ENCODE results near the gene RBM25. TPM values are rescaled to one million over a fixed set of nuclear protein-coding genes. Genes with fewer than 3 reads are reported as not detected.
"Not testable (repeated sequence)": the region's sequence is repeated elsewhere in the genome, so short reads cannot be mapped to it uniquely, and the experiment has no call there.

RBM25 gene
- total RNA-seq, 2 experiments from 2014 or later = 157 to 161 TPM

DNA sequence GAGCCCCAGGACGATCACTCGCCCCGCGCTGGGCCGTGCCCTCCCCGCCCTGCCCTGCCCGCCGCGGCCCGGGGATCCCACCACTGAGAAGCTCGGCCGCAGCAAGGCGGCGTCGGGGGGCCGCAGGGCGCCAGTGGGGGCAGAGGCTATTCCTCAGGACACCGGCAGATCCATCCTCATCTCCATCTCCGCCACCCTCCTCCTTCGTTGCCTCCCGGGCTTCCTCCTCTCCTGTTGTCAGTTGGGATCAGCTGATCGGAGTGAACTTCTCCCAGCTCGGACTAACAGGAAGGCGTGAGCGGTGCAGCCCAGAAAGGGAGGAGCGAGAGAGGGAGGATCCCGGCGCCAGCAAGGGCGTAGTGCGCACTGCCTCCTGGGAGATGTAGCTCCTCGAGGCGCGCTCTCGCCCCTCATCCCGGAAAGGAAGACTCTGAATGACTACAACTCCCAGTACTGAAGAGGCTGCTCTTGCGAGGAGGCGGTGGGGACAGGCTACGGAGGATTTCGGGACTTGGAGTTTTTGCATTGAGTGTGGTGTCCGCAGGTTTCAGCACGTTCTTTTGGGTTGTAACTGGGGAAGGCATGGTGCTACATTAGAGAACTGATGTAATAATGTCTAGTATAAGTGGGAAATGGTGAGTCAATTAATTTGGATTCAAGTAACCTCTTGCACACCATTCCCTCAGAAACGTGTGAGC, 31.3 kb upstream of the RBM25 start, which contains the start of gene ZFYVE1:
TSS of gene ZFYVE1 (minus strand) at position 262 of the 698 bp plus-strand sequence. CDS start 2,598 bp downstream, outside the sequence.
- peak within 1 kb of the TSS; percentile 97 for H3K4me3 Mint-ChIP-seq
- peak within 1 kb of the TSS; percentile 79 for H3K27ac Mint-ChIP-seq
- ChIA-PET CTCF (interaction anchor here (1.9 kb wide), 1 partner anchor 32 kb away, joined by 7 read pairs; the partner anchor contains the start of gene RBM25), POLR2A (interaction anchor here (0.6 to 6.5 kb wide), 5 partner anchors 12 to 542 kb away, joined by 3 to 111 read pairs (median 5); partner anchors contain the start of genes ACOT2, PSEN1, RBM25 and RIOX1)
- Histone ChIP-seq H3K27me3 (ENCODE audit: control insufficient read depth in 1 of 2, insufficient read depth in 2 of 2, low read length in 2 of 2) (no peaks in the 10 kb centered on the region), H3K4me1 (ENCODE audit: insufficient read depth, low read length) (peaks cover 18% of the 10 kb centered on the region), H3K36me3 (ENCODE audit: insufficient read depth, low read length) (peaks cover 16% of the 10 kb centered on the region), H3K9me3 (ENCODE audit: control insufficient read depth in 1 of 2, insufficient read depth in 1 of 2, low read length in 2 of 2) (no peaks in the 10 kb centered on the region), H3K4me3 (ENCODE audit: low read length) (peak within 1 kb of the TSS; percentile 64), H3K27ac (ENCODE audit: low read depth in 1 of 2, low read length in 2 of 2) (no peak within 1 kb of the TSS)
- peaks cover 42% of the 10 kb centered on the region for H3K36me3 Mint-ChIP-seq (ENCODE audit: low read depth)
- H3K4me1 Mint-ChIP-seq (ENCODE audit: low read depth) = peaks cover 47% of the 10 kb centered on the region
- intact Hi-C loops (cut with DNase I, micrococcal nuclease) = loop anchor here (1.0 to 10.0 kb wide), 5 partner anchors 31 to 1712 kb away; partner anchors contain the start of genes RBM25 (in 2 of the 2), DCAF4 (in 1 of the 2), DNAL1 (in 1 of the 2) and PSEN1 (in 1 of the 2)
- DNase-seq (peak; percentile 76 to 96 (median 86)), ATAC-seq (ENCODE audit: poor library complexity) (peak; percentile 99)
- H3K27me3 Mint-ChIP-seq = no peaks in the 10 kb centered on the region
- TF ChIP-seq, protein P1, sequence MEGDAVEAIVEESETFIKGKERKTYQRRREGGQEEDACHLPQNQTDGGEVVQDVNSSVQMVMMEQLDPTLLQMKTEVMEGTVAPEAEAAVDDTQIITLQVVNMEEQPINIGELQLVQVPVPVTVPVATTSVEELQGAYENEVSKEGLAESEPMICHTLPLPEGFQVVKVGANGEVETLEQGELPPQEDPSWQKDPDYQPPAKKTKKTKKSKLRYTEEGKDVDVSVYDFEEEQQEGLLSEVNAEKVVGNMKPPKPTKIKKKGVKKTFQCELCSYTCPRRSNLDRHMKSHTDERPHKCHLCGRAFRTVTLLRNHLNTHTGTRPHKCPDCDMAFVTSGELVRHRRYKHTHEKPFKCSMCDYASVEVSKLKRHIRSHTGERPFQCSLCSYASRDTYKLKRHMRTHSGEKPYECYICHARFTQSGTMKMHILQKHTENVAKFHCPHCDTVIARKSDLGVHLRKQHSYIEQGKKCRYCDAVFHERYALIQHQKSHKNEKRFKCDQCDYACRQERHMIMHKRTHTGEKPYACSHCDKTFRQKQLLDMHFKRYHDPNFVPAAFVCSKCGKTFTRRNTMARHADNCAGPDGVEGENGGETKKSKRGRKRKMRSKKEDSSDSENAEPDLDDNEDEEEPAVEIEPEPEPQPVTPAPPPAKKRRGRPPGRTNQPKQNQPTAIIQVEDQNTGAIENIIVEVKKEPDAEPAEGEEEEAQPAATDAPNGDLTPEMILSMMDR (IDR thresholded peaks at IDR 0.05) = no peak
- H3K9me3 Mint-ChIP-seq = no peaks in the 10 kb centered on the region

DNA sequence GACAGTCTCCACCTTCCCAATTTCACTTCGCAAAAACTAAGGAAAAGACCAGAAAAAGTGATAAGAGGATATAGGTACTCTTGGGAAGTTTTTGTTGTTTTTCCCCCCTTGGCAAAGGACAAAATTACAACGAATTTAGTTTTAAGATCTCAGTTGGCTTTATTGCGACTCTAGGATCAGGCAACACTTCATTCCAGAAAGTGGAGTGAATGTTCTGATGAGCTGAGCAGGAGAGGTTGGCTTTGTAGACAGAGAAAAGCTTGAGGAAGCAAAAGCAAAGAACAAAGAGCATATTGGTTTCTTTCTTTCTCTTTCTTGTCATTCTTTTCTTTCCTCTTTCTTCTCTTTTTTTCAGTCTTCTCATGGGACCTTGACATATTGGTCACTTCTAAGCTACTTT, 30.8 kb upstream of the RBM25 start:
- Histone ChIP-seq H3K9me3 (ENCODE audit: control insufficient read depth in 1 of 2, insufficient read depth in 1 of 2, low read length in 2 of 2) (no peaks in the 10 kb centered on the region), H3K4me1 (ENCODE audit: insufficient read depth, low read length) (peaks cover 18% of the 10 kb centered on the region), H3K36me3 (ENCODE audit: insufficient read depth, low read length) (peaks cover 11% of the 10 kb centered on the region), H3K27ac (ENCODE audit: low read depth in 1 of 2, low read length in 2 of 2) (no peak overlapping the region), H3K27me3 (ENCODE audit: control insufficient read depth in 1 of 2, insufficient read depth in 2 of 2, low read length in 2 of 2) (no peaks in the 10 kb centered on the region), H3K4me3 (ENCODE audit: low read length) (peak overlapping the region; percentile 64)
- H3K4me3 Mint-ChIP-seq = peak overlapping the region; percentile 97
- no peaks in the 10 kb centered on the region for H3K27me3 Mint-ChIP-seq
- no peak for ATAC-seq (ENCODE audit: poor library complexity)
- no peaks in the 10 kb centered on the region for H3K9me3 Mint-ChIP-seq
- peaks cover 42% of the 10 kb centered on the region for H3K4me1 Mint-ChIP-seq (ENCODE audit: low read depth)
- DNase-seq = no peak
- peaks cover 36% of the 10 kb centered on the region for H3K36me3 Mint-ChIP-seq (ENCODE audit: low read depth)
- peak overlapping the region; percentile 79 for H3K27ac Mint-ChIP-seq
- intact Hi-C loops (cut with DNase I, micrococcal nuclease) = loop anchor here (1.0 to 10.0 kb wide), 5 partner anchors 31 to 1713 kb away; partner anchors contain the start of genes RBM25 (in 2 of the 2), DCAF4 (in 1 of the 2), DNAL1 (in 1 of the 2) and PSEN1 (in 1 of the 2)
- TF ChIP-seq, protein P1 (IDR thresholded peaks at IDR 0.05) = no peak
- ChIA-PET CTCF (interaction anchor here (1.9 kb wide), 1 partner anchor 31 kb away, joined by 7 read pairs; the partner anchor contains the start of gene RBM25), POLR2A (interaction anchor here (0.7 to 6.5 kb wide), 5 partner anchors 13 to 463 kb away, joined by 3 to 111 read pairs (median 5); partner anchors contain the start of genes PSEN1, RBM25 and RIOX1)

DNA sequence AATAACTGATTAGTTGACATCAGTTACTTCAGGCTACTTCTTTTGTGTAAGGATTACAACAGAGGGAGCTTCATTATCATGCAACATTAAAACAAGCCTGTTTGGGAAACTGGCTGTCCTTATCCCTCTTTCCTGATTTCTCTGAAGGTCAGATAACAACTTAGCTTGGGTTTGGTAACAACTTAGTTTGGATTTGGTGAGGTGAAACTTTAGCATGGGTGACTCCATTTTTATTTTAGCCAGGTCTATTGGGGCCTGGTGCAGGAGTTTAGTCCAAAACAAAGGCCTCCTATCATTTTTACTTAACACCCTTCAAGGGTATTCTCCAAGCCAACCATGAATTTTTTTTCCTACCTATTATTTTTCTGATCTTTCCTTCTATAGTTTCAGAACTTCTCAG, 30.4 kb upstream of the RBM25 start:
- H3K4me3 ChIP-seq (ENCODE audit: low read length) = no peak overlapping the region
- H3K36me3 ChIP-seq (ENCODE audit: insufficient read depth, low read length) = peaks cover 9% of the 10 kb centered on the region
- ATAC-seq (ENCODE audit: poor library complexity) = no peak
- no peak for DNase-seq
- H3K36me3 Mint-ChIP-seq (ENCODE audit: low read depth) = peaks cover 32% of the 10 kb centered on the region
- H3K4me3 Mint-ChIP-seq = peak overlapping the region; percentile 97
- TF ChIP-seq, protein P1 (IDR thresholded peaks at IDR 0.05) = no peak
- H3K4me1 Mint-ChIP-seq (ENCODE audit: low read depth) = peaks cover 38% of the 10 kb centered on the region
- no peaks in the 10 kb centered on the region for H3K27me3 Mint-ChIP-seq
- intact Hi-C loops (cut with DNase I, micrococcal nuclease) = loop anchor here (1.0 to 10.0 kb wide), 5 partner anchors 30 to 1713 kb away; partner anchors contain the start of genes RBM25 (in 2 of the 2), DCAF4 (in 1 of the 2), DNAL1 (in 1 of the 2) and PSEN1 (in 1 of the 2)
- CTCF ChIA-PET = interaction anchor here (1.9 kb wide), 1 partner anchor 31 kb away, joined by 7 read pairs; the partner anchor contains the start of gene RBM25
- H3K27me3 ChIP-seq (ENCODE audit: control insufficient read depth in 1 of 2, insufficient read depth in 2 of 2, low read length in 2 of 2) = no peaks in the 10 kb centered on the region
- H3K27ac ChIP-seq (ENCODE audit: low read depth in 1 of 2, low read length in 2 of 2) = no peak overlapping the region
- POLR2A ChIA-PET = interaction anchor here (0.7 to 6.5 kb wide), 3 partner anchors 31 to 584 kb away, joined by 3 to 111 read pairs (median 3); partner anchors contain the start of genes ACOT6 and RBM25
- no peaks in the 10 kb centered on the region for H3K9me3 Mint-ChIP-seq
- peaks cover 14% of the 10 kb centered on the region for H3K4me1 ChIP-seq (ENCODE audit: insufficient read depth, low read length)
- no peak overlapping the region for H3K27ac Mint-ChIP-seq
- H3K9me3 ChIP-seq (ENCODE audit: control insufficient read depth in 1 of 2, insufficient read depth in 1 of 2, low read length in 2 of 2) = no peaks in the 10 kb centered on the region

DNA sequence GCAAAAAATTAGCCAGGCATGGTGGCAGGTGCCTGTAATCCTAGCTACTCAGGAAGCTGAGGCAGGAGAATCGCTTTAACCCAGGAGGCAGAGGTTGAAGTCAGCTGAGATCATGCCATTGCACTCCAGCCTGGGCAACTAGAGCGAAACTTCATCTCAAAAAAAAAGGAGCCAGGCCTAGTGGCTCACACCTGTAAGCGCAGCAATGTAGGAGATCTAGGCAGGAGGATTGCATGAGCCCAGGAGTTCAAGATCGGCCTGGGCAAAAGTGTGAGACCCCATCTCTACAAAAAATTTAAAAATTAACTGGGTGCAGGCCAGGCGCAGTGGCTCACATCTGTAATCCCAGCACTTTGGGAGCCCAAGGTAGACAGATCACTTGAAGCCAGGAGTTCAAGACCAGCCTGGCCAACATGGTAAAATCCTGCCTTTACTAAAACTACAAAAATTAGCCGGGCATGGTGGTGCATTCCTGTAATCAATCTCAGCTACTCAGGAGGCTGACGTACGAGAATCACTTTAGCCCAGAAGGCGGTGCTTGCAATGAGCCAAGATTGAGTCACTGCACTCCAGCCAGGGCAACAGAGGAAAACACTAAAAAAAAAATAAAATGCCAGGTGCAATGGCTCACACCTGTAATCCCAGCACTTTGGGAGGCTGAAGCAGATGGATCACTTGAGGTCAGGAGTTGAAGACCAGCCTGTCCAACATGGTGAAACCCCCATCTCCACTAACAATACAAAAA, 21.5 kb upstream of the RBM25 start:
- H3K4me1 ChIP-seq (ENCODE audit: insufficient read depth, low read length); H3K27ac Mint-ChIP-seq; intact Hi-C loops (cut with DNase I, micrococcal nuclease); H3K27ac ChIP-seq (ENCODE audit: low read depth in 1 of 2, low read length in 2 of 2); H3K4me3 Mint-ChIP-seq; H3K27me3 Mint-ChIP-seq; H3K36me3 Mint-ChIP-seq (ENCODE audit: low read depth); H3K9me3 ChIP-seq (ENCODE audit: control insufficient read depth in 1 of 2, insufficient read depth in 1 of 2, low read length in 2 of 2); POLR2A ChIA-PET; H3K36me3 ChIP-seq (ENCODE audit: insufficient read depth, low read length); CTCF ChIA-PET; DNase-seq; H3K4me1 Mint-ChIP-seq (ENCODE audit: low read depth); H3K4me3 ChIP-seq (ENCODE audit: low read length); H3K9me3 Mint-ChIP-seq; H3K27me3 ChIP-seq (ENCODE audit: control insufficient read depth in 1 of 2, insufficient read depth in 2 of 2, low read length in 2 of 2); ATAC-seq (ENCODE audit: poor library complexity): not testable (repeated sequence)

Data from CD4-positive, alpha-beta T cell (primary cell).